Liver (tissue), 3 donors: ENCODE results near the gene SLC4A3.

ENCODE experiments used
- GABPA ChIP-seq, 2 donors: IDR thresholded peaks in 1 of 2; conservative IDR thresholded peaks in 1 of 2; 2 replicates each; pipeline ENCODE4 v1.6.1; 2016; ENCODE audit warnings: antibody characterized with exemption in 2 of 2, mild to moderate bottlenecking in 1 of 2, moderate library complexity in 1 of 2
- YY1 ChIP-seq: IDR thresholded peaks from 2 replicates; pipeline ENCODE4 v1.6.1; 2016; ENCODE audit warnings: antibody characterized with exemption, mild to moderate bottlenecking
- TF ChIP-seq, protein P1 (sequence below): fragments of 150-350 bp; IDR thresholded peaks from 2 replicates; pipeline ENCODE4 v1.5.1; 2017; ENCODE audit warnings: improper control_type of control experiment, low read depth, low read length; ENCODE audit not compliant: missing input control
- donor health status: healthy.
- donor health status: healthy.

DNA sequence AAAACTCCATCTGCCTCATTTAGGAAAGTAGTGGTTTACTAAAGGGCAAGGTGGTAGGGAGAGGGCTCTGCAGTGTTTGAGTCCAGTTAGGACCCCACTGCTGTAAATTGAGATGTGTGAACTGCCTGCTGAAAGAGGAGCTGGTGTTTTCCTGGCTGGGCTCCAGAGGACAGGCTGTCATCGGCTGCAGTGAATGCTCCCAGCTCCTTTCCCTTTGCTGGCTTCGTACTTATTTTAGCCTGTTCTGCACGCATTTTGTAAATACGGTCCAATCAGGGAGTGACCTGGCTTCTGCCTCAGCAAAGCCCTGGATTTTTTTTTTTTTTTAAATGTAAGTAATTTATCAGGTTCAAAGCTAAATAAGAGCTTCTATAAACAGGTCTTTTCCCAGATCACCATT, 37.5 kb downstream of the SLC4A3 start:
- TF ChIP-seq YY1, result no peak
- no peak for TF ChIP-seq GABPA (IDR thresholded peaks at IDR 0.05 in 1 of 2, conservative IDR thresholded peaks at IDR 0.05 in 1 of 2)
- TF ChIP-seq, protein P1, sequence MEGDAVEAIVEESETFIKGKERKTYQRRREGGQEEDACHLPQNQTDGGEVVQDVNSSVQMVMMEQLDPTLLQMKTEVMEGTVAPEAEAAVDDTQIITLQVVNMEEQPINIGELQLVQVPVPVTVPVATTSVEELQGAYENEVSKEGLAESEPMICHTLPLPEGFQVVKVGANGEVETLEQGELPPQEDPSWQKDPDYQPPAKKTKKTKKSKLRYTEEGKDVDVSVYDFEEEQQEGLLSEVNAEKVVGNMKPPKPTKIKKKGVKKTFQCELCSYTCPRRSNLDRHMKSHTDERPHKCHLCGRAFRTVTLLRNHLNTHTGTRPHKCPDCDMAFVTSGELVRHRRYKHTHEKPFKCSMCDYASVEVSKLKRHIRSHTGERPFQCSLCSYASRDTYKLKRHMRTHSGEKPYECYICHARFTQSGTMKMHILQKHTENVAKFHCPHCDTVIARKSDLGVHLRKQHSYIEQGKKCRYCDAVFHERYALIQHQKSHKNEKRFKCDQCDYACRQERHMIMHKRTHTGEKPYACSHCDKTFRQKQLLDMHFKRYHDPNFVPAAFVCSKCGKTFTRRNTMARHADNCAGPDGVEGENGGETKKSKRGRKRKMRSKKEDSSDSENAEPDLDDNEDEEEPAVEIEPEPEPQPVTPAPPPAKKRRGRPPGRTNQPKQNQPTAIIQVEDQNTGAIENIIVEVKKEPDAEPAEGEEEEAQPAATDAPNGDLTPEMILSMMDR, result no peak
